Fibroblast of villous mesenchyme (primary cell): ENCODE data around the gene HINFP. TPM values are rescaled to one million over a fixed set of nuclear protein-coding genes. Genes with fewer than 3 reads are reported as not detected.

Experiments used
- DNase-seq: peaks from one replicate; pipeline ENCODE4 v3.0.0-alpha.2; 2010; ENCODE audit warnings: low read depth
- H3K4me3 ChIP-seq: 2 replicates; pipeline ENCODE4 v1.5.1; 2011; ENCODE audit warnings: low read depth, mild to moderate bottlenecking, low read length
- total RNA-seq: library from RNA; depleted of rRNA; stranded (reverse); fragments of >200 nt; gene quantifications from 2 replicates; pipeline ENCODE4 v1.2.3, GENCODE V29; 2012
- TF ChIP-seq, protein P1 (sequence below): IDR thresholded peaks from 2 replicates; pipeline ENCODE4 v1.5.1; 2012; ENCODE audit warnings: low read depth, mild to moderate bottlenecking, low read length; ENCODE audit not compliant: insufficient read depth

HINFP gene
- total RNA-seq, 1 donor, result 18.6 TPM

DNA sequence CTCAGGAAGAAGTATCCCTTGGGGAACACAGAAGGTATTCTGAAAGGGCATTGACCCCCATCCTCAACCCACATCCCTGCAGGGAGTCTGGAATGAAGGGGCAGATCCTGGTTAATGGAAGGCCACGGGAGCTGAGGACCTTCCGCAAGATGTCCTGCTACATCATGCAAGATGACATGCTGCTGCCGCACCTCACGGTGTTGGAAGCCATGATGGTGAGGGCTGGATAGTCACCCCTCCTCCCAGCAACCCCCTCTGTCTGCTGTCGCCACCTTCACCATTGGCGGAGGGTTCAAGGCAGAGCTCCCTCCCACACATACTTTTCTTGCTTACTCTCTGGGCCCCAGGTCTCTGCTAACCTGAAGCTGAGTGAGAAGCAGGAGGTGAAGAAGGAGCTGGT, 32.8 kb downstream of the HINFP start:
- H3K4me3 ChIP-seq, result no peak overlapping the region
- DNase-seq, result no peak
- TF ChIP-seq, protein P1, sequence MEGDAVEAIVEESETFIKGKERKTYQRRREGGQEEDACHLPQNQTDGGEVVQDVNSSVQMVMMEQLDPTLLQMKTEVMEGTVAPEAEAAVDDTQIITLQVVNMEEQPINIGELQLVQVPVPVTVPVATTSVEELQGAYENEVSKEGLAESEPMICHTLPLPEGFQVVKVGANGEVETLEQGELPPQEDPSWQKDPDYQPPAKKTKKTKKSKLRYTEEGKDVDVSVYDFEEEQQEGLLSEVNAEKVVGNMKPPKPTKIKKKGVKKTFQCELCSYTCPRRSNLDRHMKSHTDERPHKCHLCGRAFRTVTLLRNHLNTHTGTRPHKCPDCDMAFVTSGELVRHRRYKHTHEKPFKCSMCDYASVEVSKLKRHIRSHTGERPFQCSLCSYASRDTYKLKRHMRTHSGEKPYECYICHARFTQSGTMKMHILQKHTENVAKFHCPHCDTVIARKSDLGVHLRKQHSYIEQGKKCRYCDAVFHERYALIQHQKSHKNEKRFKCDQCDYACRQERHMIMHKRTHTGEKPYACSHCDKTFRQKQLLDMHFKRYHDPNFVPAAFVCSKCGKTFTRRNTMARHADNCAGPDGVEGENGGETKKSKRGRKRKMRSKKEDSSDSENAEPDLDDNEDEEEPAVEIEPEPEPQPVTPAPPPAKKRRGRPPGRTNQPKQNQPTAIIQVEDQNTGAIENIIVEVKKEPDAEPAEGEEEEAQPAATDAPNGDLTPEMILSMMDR, result no peak

DNA sequence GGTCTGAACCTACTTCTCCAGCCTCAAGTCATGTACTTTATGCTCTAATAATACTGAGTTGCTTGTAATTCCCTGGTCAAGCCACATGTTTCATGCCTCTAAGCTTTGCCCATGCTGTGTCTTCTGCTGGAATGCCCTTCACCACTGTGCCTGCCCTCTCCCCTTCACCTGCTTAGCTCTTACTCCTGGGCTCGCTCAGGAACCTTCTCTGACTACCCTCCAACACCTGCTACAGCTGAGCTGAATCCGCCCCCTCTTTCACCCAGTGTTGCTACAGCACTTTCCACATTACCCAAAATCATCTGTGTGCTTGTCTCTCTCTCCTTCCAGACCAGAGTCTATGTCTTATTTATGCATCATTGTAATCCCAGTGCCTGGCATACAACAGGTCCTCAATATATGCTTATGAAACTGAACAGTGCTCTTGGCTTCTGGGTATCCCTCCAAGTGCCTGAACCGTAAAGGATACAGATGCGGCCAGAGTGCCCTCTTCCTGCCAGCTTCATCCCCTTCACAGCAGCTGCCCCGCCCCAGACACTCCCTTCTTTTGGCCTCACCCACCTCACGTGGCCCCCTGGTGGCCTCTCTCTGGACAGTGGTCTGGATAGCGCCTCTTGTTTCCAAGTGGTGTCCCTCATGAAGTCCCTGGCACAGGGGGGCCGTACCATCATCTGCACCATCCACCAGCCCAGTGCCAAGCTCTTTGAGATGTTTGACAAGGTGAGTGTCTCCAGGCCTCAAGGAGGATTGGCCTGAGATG, 34.5 kb downstream of the HINFP start:
- TF ChIP-seq, protein P1, result peak; percentile 39
- DNase-seq, result peak; percentile 24
- H3K4me3 ChIP-seq, result no peak overlapping the region

DNA sequence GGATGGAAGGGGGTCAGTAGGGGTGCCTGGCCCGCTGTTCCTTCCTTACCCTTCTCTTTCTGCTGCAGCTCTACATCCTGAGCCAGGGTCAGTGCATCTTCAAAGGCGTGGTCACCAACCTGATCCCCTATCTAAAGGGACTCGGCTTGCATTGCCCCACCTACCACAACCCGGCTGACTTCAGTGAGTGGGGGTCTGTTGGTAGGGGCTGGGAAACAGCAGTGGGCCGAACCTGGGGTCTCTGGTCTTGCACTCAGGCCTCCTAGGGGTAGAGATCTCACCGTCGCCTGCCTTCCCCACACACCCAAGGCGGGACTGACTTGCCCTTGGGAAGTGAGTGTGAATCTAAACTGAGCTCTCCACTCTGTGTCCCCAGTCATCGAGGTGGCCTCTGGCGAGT, 35.1 kb downstream of the HINFP start:
- TF ChIP-seq, protein P1, result no peak
- no peak overlapping the region for H3K4me3 ChIP-seq
- no peak for DNase-seq

DNA sequence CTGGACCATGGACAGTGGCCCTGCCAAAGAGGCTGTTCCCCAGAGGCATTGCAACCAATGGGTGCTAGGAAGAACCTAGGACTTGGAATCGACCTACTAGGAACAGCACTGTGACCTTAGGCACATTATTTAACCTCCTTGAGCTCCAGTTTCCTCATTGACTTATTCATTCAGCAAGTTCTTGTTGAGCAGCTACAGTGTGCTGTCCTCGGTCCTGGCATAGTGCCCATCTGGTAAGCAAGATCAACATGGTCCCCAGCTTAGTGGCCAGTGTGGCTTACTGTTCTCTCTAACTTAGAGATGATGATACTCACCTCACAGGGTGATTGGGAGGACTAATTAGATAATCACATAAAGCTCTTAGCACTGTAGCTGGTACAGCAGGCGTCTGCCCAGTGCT, 35.7 kb downstream of the HINFP start:
- TF ChIP-seq, protein P1, result no peak
- no peak for DNase-seq
- no peak overlapping the region for H3K4me3 ChIP-seq

DNA sequence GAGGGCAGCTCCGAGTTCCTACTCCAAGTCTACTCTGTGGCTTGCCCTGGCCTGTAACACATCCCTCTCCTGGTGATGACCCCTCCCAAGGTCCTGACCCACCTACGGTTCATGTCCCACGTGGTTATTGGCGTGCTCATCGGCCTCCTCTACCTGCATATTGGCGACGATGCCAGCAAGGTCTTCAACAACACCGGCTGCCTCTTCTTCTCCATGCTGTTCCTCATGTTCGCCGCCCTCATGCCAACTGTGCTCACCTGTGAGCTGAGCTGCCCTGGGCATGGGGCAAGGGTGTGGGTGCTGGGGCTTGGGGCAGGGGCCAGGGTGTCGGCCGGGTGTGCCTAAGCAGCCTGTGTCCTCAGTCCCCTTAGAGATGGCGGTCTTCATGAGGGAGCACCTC, 37.1 kb downstream of the HINFP start:
- no peak for DNase-seq
- H3K4me3 ChIP-seq, result no peak overlapping the region
- TF ChIP-seq, protein P1, result no peak

DNA sequence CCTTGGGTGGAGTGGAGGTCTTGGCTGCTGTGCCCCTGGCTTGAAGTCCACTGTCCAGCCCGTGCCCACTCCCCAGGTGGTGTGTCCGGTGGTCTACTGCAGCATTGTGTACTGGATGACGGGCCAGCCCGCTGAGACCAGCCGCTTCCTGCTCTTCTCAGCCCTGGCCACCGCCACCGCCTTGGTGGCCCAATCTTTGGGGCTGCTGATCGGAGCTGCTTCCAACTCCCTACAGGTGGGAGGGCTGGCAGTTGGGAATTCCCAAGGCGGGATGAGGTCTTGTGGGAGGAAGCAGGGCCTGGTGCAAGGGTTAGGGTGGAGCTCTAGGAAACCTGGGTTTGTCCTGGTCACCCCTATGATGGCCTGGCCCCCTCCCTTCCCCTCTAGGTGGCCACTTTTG, 38.8 kb downstream of the HINFP start:
- no peak overlapping the region for H3K4me3 ChIP-seq
- DNase-seq, result no peak
- TF ChIP-seq, protein P1, result no peak

DNA sequence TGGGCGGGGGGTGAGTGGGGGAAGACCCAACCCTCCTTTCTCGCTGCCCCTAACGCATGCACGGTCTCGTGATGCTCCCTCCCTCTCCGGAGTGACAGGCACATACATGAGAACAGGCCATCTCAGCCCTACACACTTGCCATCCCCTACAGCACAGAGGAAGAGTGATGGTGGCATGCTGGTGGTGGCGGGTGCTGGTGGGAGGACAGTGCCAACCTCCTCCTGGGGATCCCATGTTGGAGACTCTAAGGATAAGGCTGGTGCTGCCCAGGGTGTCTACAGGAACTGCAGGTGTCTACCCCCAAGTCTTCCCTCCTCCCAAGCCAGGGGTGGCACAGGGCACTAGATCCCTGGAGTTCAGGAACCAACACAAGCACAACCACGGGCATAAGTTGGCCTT, 40.5 kb downstream of the HINFP start:
- TF ChIP-seq, protein P1, result no peak
- DNase-seq, result no peak
- H3K4me3 ChIP-seq, result no peak overlapping the region
